ENCODE data around the gene SEPSECS. TPM values are rescaled to one million over a fixed set of nuclear protein-coding genes. Genes with fewer than 3 reads are reported as not detected.
"Not testable (repeated sequence)": the region's sequence is repeated elsewhere in the genome, so short reads cannot be mapped to it uniquely, and the experiment has no call there.

SEPSECS gene
- total RNA-seq, 2 experiments from 2014 or later = 18.5 to 18.7 TPM

DNA sequence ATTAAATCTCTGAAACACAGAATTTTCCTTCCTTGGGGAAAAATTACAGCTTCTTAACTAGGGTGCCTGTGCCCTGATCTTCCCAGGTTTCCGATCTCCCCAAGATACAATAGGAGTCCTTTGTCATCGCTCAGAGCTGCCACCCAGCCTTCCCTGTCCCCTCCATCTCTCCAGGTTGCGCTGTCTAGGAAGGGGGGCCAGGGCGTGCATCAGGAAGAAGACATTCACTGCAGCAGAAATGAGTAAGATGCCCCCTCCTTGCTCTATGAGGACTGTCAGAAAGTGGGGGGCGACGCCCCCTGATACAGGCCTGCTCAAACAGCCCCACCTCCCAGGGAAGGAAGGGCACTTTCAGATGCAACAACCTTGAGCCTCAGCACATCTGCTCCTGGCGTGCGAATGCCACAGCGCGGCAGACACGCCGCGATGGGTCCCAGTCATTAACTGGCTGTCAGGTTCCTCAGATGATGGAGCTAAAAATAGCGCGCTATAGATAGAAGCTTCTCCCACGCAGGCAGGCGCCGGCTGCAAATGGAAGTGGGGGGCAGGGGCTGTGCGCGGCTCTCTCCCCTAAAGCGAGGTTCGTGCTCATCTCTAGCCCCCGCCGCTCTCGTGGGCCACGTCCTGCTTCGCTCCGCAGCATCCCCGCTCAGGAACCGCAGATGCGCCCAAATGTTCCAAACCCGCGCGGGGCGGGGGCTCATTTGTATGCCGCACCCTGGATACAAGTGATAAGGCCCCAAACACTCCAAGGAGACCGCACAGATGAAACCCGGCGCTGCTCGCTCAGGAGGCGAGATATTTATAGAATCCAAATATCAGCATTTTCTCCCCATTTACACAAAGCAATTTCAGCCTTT lies 71.9 kb downstream of the SEPSECS start:
- H3K4me1 ChIP-seq (ENCODE audit: insufficient read depth, low read length) = peaks cover 9% of the 10 kb centered on the region
- peaks cover 0 to 3% of the 10 kb centered on the region in 2 experiments for H3K9me3 ChIP-seq (ENCODE audit: control insufficient read depth in 1 of 2, insufficient read depth in 1 of 2, low read length in 2 of 2)
- no peak for ATAC-seq (ENCODE audit: poor library complexity)
- TF ChIP-seq, protein P1, sequence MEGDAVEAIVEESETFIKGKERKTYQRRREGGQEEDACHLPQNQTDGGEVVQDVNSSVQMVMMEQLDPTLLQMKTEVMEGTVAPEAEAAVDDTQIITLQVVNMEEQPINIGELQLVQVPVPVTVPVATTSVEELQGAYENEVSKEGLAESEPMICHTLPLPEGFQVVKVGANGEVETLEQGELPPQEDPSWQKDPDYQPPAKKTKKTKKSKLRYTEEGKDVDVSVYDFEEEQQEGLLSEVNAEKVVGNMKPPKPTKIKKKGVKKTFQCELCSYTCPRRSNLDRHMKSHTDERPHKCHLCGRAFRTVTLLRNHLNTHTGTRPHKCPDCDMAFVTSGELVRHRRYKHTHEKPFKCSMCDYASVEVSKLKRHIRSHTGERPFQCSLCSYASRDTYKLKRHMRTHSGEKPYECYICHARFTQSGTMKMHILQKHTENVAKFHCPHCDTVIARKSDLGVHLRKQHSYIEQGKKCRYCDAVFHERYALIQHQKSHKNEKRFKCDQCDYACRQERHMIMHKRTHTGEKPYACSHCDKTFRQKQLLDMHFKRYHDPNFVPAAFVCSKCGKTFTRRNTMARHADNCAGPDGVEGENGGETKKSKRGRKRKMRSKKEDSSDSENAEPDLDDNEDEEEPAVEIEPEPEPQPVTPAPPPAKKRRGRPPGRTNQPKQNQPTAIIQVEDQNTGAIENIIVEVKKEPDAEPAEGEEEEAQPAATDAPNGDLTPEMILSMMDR (IDR thresholded peaks at IDR 0.05) = no peak
- no peak overlapping the region for H3K27ac ChIP-seq (ENCODE audit: low read depth in 1 of 2, low read length in 2 of 2)
- ChIA-PET CTCF (no interaction called here), POLR2A (interaction anchor here (0.6 kb wide), 1 partner anchor 69 kb away, joined by 4 read pairs; no protein-coding TSS in a partner anchor)
- Mint-ChIP-seq H3K4me1 (ENCODE audit: low read depth) (peaks cover 6% of the 10 kb centered on the region), H3K27ac (no peak overlapping the region), H3K36me3 (ENCODE audit: low read depth) (no peaks in the 10 kb centered on the region), H3K27me3 (peaks cover 57% of the 10 kb centered on the region), H3K4me3 (no peak overlapping the region), H3K9me3 (peaks cover 3% of the 10 kb centered on the region)
- H3K27me3 ChIP-seq (ENCODE audit: control insufficient read depth in 1 of 2, insufficient read depth in 2 of 2, low read length in 2 of 2) = peaks cover 15 to 44% of the 10 kb centered on the region in 2 experiments
- intact Hi-C loops (cut with DNase I, micrococcal nuclease) = no loop called here
- H3K4me3 ChIP-seq (ENCODE audit: low read length) = no peak overlapping the region
- H3K36me3 ChIP-seq (ENCODE audit: insufficient read depth, low read length) = no peaks in the 10 kb centered on the region
- no peak for DNase-seq

DNA sequence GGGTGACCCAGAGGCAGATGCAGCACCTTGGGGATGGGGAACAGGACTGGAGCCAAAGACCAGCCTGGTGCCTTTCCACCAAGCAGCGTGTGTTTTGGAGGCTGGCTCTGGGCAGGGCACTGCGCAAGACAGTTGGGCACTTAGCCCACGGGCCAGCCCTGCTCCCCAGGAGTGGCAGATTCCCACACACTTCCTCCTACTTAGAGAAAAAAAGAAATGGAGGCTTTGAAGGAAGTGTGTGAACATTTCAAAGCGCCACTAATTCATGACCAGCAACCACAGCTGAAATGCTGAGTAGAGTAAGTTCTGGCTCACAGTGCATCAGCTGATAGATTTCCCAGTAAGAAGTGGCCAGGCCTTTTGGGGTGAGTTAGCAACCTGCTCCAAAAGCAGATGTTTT lies 74.6 kb downstream of the SEPSECS start:
- ChIA-PET POLR2A (interaction anchor here (1.3 kb wide), 1 partner anchor 227 kb away, joined by 3 read pairs; the partner anchor contains the start of gene ZCCHC4), CTCF (no interaction called here)
- Histone ChIP-seq H3K27ac (ENCODE audit: low read depth in 1 of 2, low read length in 2 of 2) (no peak overlapping the region), H3K4me1 (ENCODE audit: insufficient read depth, low read length) (peaks cover 9% of the 10 kb centered on the region), H3K4me3 (ENCODE audit: low read length) (no peak overlapping the region), H3K27me3 (ENCODE audit: control insufficient read depth in 1 of 2, insufficient read depth in 2 of 2, low read length in 2 of 2) (peaks cover 15 to 41% of the 10 kb centered on the region in 2 experiments), H3K36me3 (ENCODE audit: insufficient read depth, low read length) (no peaks in the 10 kb centered on the region), H3K9me3 (ENCODE audit: control insufficient read depth in 1 of 2, insufficient read depth in 1 of 2, low read length in 2 of 2) (peaks cover 0 to 3% of the 10 kb centered on the region in 2 experiments)
- TF ChIP-seq, protein P1 (IDR thresholded peaks at IDR 0.05) = no peak
- H3K27me3 Mint-ChIP-seq = peaks cover 40% of the 10 kb centered on the region
- H3K27ac Mint-ChIP-seq = no peak overlapping the region
- ATAC-seq (ENCODE audit: poor library complexity) (no peak), DNase-seq (no peak)
- peaks cover 6% of the 10 kb centered on the region for H3K4me1 Mint-ChIP-seq (ENCODE audit: low read depth)
- H3K36me3 Mint-ChIP-seq (ENCODE audit: low read depth) = no peaks in the 10 kb centered on the region
- intact Hi-C loops (cut with DNase I, micrococcal nuclease) = no loop called here
- no peaks in the 10 kb centered on the region for H3K9me3 Mint-ChIP-seq
- H3K4me3 Mint-ChIP-seq = no peak overlapping the region

DNA sequence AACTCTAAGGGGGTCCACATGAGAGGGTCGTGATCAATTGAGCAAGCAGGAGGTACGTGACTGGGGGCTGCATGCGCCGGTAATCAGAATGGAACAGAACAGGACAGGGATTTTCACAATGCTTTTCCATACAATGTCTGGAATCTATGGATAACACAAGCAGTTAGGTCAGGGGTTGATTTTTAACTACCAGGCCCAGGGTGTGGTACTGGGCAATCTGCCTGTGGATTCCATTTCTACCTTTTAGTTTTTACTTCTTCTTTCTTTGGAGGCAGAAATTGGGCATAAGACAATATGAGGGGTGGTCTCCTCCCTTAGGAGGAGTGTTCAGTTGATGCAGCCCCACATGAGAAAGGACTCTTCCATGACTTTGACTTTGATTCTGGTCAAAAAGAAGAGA lies 76.8 kb downstream of the SEPSECS start:
- H3K36me3 Mint-ChIP-seq (ENCODE audit: low read depth); POLR2A ChIA-PET; H3K9me3 ChIP-seq (ENCODE audit: control insufficient read depth in 1 of 2, insufficient read depth in 1 of 2, low read length in 2 of 2); H3K36me3 ChIP-seq (ENCODE audit: insufficient read depth, low read length); H3K4me1 Mint-ChIP-seq (ENCODE audit: low read depth); H3K9me3 Mint-ChIP-seq; CTCF ChIA-PET; H3K27ac Mint-ChIP-seq; H3K27ac ChIP-seq (ENCODE audit: low read depth in 1 of 2, low read length in 2 of 2); ATAC-seq (ENCODE audit: poor library complexity); DNase-seq; H3K4me3 Mint-ChIP-seq; H3K4me3 ChIP-seq (ENCODE audit: low read length); intact Hi-C loops (cut with DNase I, micrococcal nuclease); H3K4me1 ChIP-seq (ENCODE audit: insufficient read depth, low read length): not testable (repeated sequence)
- peaks cover 33% of the 10 kb centered on the region for H3K27me3 Mint-ChIP-seq
- peaks cover 11 to 32% of the 10 kb centered on the region in 2 experiments for H3K27me3 ChIP-seq (ENCODE audit: control insufficient read depth in 1 of 2, insufficient read depth in 2 of 2, low read length in 2 of 2)
